Astrocyte (in vitro differentiated cells and primary cell): ENCODE data around the gene ZC3H18. TPM values are rescaled to one million over a fixed set of nuclear protein-coding genes. Genes with fewer than 3 reads are reported as not detected.

Experiments
- DNase-seq: peaks from one replicate; pipeline ENCODE4 v3.0.0-alpha.2; 2010; ENCODE audit warnings: low read depth
- FAIRE-seq: peaks from 2 replicates; lab custom pipeline; 2011; peaks lifted over from hg19 to GRCh38; lab: Jason Lieb, UNC
- H2AFZ ChIP-seq: 2 replicates; pipeline ENCODE4 v1.6.0; 2012; ENCODE audit warnings: low read depth, low read length, inconsistent platforms
- H3K27ac ChIP-seq: 2 replicates; pipeline ENCODE4 v1.5.1; 2011; ENCODE audit warnings: low read depth, low read length, inconsistent platforms
- H3K27me3 ChIP-seq: 2 replicates; pipeline ENCODE4 v1.6.0; 2011; ENCODE audit warnings: low read length, inconsistent platforms; ENCODE audit not compliant: insufficient read depth
- H3K36me3 ChIP-seq: 2 replicates; pipeline ENCODE4 v1.5.1; 2011; ENCODE audit warnings: low read length, inconsistent platforms; ENCODE audit not compliant: insufficient read depth
- H3K4me1 ChIP-seq: 2 replicates; pipeline ENCODE4 v1.5.1; 2011; ENCODE audit warnings: low read length, inconsistent platforms; ENCODE audit not compliant: insufficient read depth
- H3K4me2 ChIP-seq: 2 replicates; pipeline ENCODE4 v1.6.0; 2012; ENCODE audit warnings: low read length, inconsistent platforms
- H3K4me3 ChIP-seq: 2 replicates; pipeline ENCODE4 v1.5.1; 2011; ENCODE audit warnings: low read depth, mild to moderate bottlenecking, low read length, inconsistent platforms; ENCODE audit not compliant: insufficient read depth
- H3K79me2 ChIP-seq: 2 replicates; pipeline ENCODE4 v1.6.0; 2012; ENCODE audit warnings: mild to moderate bottlenecking, low read length, inconsistent platforms; ENCODE audit not compliant: insufficient read depth
- H3K9ac ChIP-seq: 2 replicates; pipeline ENCODE4 v1.6.0; 2012; ENCODE audit warnings: mild to moderate bottlenecking, low read length, inconsistent platforms
- H3K9me3 ChIP-seq: 2 replicates; pipeline ENCODE4 v1.5.1; 2012; ENCODE audit warnings: low read depth, mild to moderate bottlenecking, low read length, inconsistent platforms; ENCODE audit not compliant: insufficient read depth
- H4K20me1 ChIP-seq: 2 replicates; pipeline ENCODE4 v1.6.0; 2012; ENCODE audit warnings: low read length, inconsistent platforms; ENCODE audit not compliant: insufficient read depth
- H3K27ac Mint-ChIP-seq: one replicate; pipeline ENCODE4 v1.8.0; 2021; ENCODE audit warnings: mild to moderate bottlenecking, mixed read lengths; ENCODE audit not compliant: unreplicated experiment
- H3K27me3 Mint-ChIP-seq: one replicate; pipeline ENCODE4 v1.8.0; 2021; ENCODE audit warnings: low read depth, mixed read lengths; ENCODE audit not compliant: unreplicated experiment
- H3K36me3 Mint-ChIP-seq: one replicate; pipeline ENCODE4 v1.8.0; 2021; ENCODE audit warnings: low read depth, mixed read lengths; ENCODE audit not compliant: unreplicated experiment
- H3K4me1 Mint-ChIP-seq: one replicate; pipeline ENCODE4 v1.8.0; 2021; ENCODE audit warnings: low read depth, mixed read lengths; ENCODE audit not compliant: unreplicated experiment
- H3K4me3 Mint-ChIP-seq: one replicate; pipeline ENCODE4 v1.8.0; 2021; ENCODE audit warnings: mild to moderate bottlenecking, moderate library complexity, mixed read lengths; ENCODE audit not compliant: unreplicated experiment
- H3K9me3 Mint-ChIP-seq: one replicate; pipeline ENCODE4 v1.8.0; 2021; ENCODE audit warnings: mild to moderate bottlenecking, mixed read lengths; ENCODE audit not compliant: unreplicated experiment
- CTCF ChIP-seq: IDR thresholded peaks from 2 replicates; pipeline ENCODE4 v1.5.1; 2011; ENCODE audit warnings: low read depth, mild to moderate bottlenecking, inconsistent platforms, low read length, moderate library complexity; ENCODE audit not compliant: insufficient read depth
- EZH2 ChIP-seq: IDR thresholded peaks from 2 replicates; pipeline ENCODE4 v1.6.1; 2012; ENCODE audit warnings: mild to moderate bottlenecking, low read length, inconsistent platforms; ENCODE audit not compliant: insufficient read depth
- total RNA-seq: library from RNA; stranded (reverse); gene quantifications from 2 replicates; pipeline ENCODE4 v1.2.1, GENCODE V29; 2021

The ZC3H18 gene
- total RNA-seq, 1 donor from 2014 or later: 32.8 TPM

GRCh38 chr16:88585269-88585668 lies 15.1 kb downstream of the ZC3H18 start:
- TF ChIP-seq EZH2 (no peak), CTCF (no peak)
- H3K79me2 ChIP-seq: peaks cover 64% of the 10 kb centered on the region
- Mint-ChIP-seq H3K27ac (peak overlapping the region; percentile 62), H3K27me3 (no peaks in the 10 kb centered on the region), H3K36me3 (peaks cover 23% of the 10 kb centered on the region), H3K9me3 (no peaks in the 10 kb centered on the region), H3K4me1 (no peaks in the 10 kb centered on the region), H3K4me3 (no peak overlapping the region)
- FAIRE-seq (no peak), DNase-seq (no peak)
- no peak overlapping the region for H2AFZ ChIP-seq
- H3K9ac ChIP-seq: no peak overlapping the region
- H3K27ac ChIP-seq: no peak overlapping the region
- no peak overlapping the region for H3K4me3 ChIP-seq
- no peak overlapping the region for H3K4me2 ChIP-seq
- no peaks in the 10 kb centered on the region for H3K4me1 ChIP-seq
- H4K20me1 ChIP-seq: peaks cover 78% of the 10 kb centered on the region
- H3K9me3 ChIP-seq: no peaks in the 10 kb centered on the region
- H3K36me3 ChIP-seq: peaks cover 18% of the 10 kb centered on the region
- no peaks in the 10 kb centered on the region for H3K27me3 ChIP-seq

GRCh38 chr16:88585927-88586581 lies 15.9 kb downstream of the ZC3H18 start:
- H3K27ac Mint-ChIP-seq: no peak overlapping the region

More at GRCh38 chr16:88585927-88586581, 15.9 kb downstream of the ZC3H18 start:
- Mint-ChIP-seq H3K36me3 (peaks cover 23% of the 10 kb centered on the region), H3K9me3 (no peaks in the 10 kb centered on the region), H3K4me1 (no peaks in the 10 kb centered on the region), H3K27me3 (no peaks in the 10 kb centered on the region), H3K4me3 (no peak overlapping the region)
- DNase-seq (no peak), FAIRE-seq (no peak)
- peaks cover 15% of the 10 kb centered on the region for H3K36me3 ChIP-seq
- no peak for TF ChIP-seq CTCF
- no peak for TF ChIP-seq EZH2
- no peak overlapping the region for H2AFZ ChIP-seq
- no peaks in the 10 kb centered on the region for H3K9me3 ChIP-seq
- no peaks in the 10 kb centered on the region for H3K4me1 ChIP-seq
- no peak overlapping the region for H3K27ac ChIP-seq
- H3K4me3 ChIP-seq: no peak overlapping the region
- H3K79me2 ChIP-seq: peaks cover 57% of the 10 kb centered on the region
- H3K27me3 ChIP-seq: no peaks in the 10 kb centered on the region
- peaks cover 70% of the 10 kb centered on the region for H4K20me1 ChIP-seq
- H3K9ac ChIP-seq: no peak overlapping the region
- H3K4me2 ChIP-seq: no peak overlapping the region
